Measurements from ENCODE around the gene CCNF.

CCNF gene

DNA sequence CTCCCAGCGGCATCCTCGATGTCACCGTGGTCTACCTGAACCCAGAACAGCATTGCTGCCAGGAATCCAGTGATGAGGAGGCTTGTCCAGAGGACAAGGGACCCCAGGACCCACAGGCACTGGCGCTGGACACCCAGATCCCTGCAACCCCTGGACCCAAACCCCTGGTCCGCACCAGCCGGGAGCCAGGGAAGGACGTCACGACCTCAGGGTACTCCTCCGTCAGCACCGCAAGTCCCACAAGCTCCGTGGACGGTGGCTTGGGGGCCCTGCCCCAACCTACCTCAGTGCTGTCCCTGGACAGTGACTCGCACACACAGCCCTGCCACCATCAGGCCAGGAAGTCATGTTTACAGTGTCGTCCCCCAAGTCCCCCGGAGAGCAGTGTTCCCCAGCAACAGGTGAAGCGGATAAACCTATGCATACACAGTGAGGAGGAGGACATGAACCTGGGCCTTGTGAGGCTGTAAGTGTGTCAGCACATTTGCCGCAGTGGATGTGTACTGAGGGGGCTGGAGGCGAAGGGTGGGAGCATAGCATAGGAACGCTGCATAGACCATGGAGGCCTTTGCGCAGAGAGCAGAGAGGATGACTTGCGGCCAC is 27.4 kb downstream of the CCNF start:
- no peak for DNase-seq (ENCODE audit: low read depth in 2 of 2)

DNA sequence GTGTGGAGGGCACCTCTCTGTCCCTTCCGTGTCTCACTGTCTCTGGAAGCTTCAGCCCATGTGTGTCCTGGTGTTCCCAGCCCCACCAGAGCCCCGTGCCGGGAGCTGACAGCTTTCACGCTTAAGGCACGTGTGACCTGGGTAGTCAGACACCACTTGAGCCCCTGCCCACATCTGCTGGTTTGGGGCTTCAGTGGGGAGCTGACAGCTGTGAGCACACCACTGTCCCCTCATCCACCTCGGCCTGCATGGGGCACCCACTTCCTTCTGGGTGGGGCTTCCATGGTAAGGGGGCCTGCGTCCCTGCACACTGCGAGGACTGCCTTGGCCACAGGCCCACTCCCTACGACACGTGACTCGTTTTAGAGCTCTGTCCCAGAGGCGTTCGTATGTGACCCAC is 28.0 kb downstream of the CCNF start:
- no peak for DNase-seq (ENCODE audit: low read depth in 2 of 2)

- DNase-seq (ENCODE audit: low read depth in 2 of 2), result no peak
Observed at GRCh38 chr16:2457946-2458345, 28.7 kb downstream of the CCNF start.

- DNase-seq (ENCODE audit: low read depth in 2 of 2), result no peak
Observed at GRCh38 chr16:2458887-2459646, 29.8 kb downstream of the CCNF start.

DNA sequence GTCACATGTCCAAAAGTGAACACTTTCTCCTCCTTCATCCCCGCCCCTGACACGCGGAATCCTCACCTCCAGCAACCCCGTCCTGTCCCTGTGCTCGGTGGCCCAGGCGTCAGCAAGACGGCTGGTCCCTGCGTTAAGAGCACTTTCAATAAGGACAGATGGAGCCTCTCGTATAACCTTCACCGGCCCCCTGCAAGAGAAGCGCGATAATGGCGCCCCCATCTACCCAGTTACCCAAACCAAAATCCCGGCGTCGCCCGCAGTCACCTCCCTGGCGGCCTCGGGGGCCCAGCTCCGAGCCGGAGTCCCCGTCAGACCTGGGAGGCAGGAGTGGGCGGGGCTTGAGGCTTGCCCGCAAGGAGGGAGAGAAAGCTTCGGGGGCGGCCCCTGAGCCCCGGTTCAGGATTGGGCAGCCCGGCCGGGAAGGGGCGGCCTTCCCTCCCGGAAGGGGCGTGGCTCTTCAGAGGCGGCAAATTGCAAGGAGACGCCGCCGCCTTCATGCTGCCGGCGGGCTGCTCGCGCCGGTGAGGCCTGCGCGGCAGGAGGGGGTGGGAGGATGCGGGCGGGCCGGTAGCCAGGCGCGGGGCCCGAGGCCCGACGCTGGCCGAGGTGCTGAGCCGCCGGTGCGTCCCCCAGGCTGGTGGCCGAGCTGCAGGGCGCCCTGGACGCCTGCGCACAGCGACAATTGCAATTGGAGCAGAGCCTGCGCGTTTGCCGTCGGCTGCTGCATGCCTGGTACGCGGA is 30.6 kb downstream of the CCNF start, which contains the start of gene TEDC2:
Gene TEDC2, plus strand, starts transcription at position 463 of the 744 bp plus-strand sequence. Its CDS starts 36 bp downstream, at position 499.
- peak; percentile 59 to 68 for DNase-seq (ENCODE audit: low read depth in 2 of 2)

DNA sequence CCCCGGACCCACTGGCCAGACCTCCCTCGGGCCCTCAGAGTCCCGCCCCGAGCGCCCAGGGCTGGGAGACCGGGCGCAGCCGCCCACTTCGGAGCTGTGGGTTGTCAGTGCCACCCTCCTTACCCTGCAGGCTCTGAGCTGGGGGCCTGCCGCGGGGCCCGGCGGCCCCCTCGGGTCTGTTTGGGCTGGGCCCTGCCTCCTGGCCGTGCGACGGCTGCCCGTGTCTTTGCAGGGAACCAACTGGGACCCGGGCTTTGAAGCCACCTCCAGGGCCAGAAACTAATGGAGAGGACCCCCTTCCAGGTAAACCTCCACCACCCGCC is 31.1 kb downstream of the CCNF start:
- no peak for DNase-seq (ENCODE audit: low read depth in 2 of 2)

DNA sequence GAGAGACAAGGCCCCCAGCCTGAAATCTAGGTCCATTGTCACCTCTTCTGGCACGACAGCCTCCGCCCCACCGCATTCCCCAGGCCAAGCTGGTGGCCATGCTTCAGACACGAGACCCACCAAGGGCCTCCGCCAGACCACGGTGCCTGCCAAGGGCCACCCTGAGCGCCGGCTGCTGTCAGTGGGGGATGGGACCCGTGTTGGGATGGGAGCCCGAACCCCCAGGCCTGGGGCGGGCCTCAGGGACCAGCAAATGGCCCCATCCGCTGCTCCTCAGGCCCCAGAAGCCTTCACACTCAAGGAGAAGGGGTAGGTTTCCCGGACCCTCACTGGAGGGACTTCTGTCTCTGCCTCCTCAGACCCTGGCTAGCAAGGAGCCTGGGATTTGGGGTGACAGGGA is 31.7 kb downstream of the CCNF start:
- DNase-seq (ENCODE audit: low read depth in 2 of 2), result no peak

DNA sequence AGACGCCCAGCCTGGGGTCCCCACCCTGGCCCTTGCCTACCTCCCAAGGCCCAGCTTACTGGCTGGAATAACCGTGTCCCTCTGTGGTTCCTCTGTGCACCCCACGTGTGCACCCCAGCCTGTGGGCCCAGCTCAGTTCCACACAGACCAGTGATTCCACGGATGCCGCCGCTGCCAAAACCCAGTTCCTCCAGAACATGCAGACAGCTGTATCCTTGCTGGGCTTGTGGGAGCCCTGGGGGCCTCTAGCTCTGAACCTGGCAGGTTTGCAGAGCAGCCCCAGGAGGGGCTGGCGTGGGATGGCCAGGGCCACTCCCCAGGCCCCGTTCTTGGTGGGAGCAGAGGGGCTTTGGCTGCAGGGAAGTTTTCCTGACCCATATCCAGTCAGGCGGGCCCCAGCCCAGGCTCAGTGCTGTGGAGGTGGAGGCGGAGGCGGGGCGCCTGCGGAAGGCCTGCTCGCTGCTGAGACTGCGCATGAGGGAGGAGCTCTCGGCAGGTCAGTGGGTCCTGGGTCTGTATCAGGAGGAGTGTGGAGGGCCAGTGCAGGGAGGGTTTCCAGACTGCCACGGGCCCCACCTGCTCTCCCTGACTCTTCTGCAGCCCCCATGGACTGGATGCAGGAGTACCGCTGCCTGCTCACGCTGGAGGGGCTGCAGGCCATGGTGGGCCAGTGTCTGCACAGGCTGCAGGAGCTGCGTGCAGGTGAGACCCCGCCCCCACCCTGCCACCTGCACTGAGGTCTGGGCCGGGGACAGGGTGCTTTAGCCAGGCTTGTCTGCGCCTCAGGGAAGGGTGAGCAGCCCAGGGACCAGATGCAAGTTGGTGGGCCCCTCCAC is 33.0 kb downstream of the CCNF start:
- DNase-seq (ENCODE audit: low read depth in 2 of 2), result no peak

GRCh38 chr16:2464333-2464732 is 35.1 kb downstream of the CCNF start:
- DNase-seq (ENCODE audit: low read depth in 2 of 2), result no peak

DNA sequence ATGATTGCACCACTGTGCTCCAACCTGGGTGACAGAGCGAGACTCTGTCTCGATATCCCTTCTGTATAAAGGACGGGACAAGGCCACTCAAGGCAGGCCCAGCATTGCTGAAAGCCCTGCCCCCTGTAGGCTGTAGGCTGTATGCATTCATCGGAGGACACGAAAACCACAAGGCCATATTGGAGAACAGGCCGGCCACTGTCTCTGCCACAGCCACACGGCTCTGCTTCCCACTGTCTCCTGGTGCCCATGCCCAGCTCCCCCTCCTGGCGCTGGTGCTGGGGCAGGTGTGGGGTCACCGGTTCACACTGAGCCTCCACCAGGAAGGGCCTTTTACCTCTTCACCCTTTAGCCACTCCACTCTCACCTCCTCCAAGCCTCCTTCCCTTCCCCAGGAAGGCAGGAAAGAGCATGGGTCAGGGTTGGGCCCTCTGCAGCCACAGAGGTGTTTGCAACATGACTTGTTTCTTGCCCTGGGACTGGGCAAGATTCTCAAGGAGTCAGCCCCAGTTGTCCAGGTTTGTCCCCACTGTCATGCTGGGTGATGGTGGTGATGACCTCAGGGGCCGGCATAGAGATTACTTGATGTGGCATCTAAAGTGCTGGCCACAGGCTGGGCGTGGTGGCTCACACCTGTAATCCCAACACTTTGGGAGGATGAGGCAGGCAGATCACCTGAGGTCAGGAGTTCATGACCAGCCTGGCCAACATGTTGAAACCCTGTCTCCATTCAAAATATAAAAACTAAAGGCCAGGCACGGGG is 36.6 kb downstream of the CCNF start:
- DNase-seq (ENCODE audit: low read depth in 2 of 2), result no peak

DNA sequence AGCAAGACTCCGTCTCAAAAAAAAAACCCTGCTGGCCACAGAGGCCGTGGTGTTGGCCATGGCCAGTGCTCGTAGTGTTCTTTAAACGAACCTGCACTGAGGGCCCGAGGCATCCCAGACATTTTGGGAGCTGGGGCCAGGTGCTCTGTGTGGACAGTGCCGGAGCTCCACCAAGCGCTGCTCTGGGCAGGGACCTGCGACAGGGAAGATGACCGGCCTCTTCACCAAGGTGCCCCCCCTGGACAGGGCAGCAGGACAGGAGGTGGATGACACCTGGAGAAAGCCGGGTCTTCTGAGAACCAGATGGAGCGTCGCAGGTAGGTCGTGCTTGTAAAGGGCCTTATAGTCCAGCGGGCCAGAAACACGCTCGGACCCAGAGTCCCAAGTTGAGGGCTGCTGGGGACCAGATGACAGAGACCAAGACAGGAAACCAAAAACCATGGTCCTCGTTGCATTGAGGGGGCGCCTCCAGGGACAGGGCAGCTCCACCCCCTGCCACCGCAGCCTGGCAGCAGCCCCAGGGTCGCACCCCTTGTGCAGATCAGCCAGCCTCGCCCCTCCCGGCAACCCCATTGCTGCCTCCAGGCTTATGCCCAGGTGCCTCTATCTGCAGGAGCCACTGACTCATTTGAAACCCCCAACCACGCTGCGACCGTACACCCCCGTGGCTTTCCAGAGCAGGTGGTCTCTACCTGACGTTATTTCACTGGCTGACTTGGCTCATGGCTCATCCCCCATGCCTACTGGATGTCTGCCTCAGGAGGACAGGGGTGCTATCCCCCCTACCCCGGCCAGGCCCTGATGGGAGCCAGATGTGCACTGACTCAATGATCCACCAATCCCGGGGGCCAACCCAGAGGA is 37.6 kb downstream of the CCNF start:
- DNase-seq (ENCODE audit: low read depth in 2 of 2), result no peak

- DNase-seq (ENCODE audit: low read depth in 2 of 2), result peak; percentile 36 to 37
Observed at GRCh38 chr16:2467528-2468232, 38.4 kb downstream of the CCNF start.

- DNase-seq (ENCODE audit: low read depth in 2 of 2), result no peak
Observed at GRCh38 chr16:2468233-2468724, 39.0 kb downstream of the CCNF start.

DNA sequence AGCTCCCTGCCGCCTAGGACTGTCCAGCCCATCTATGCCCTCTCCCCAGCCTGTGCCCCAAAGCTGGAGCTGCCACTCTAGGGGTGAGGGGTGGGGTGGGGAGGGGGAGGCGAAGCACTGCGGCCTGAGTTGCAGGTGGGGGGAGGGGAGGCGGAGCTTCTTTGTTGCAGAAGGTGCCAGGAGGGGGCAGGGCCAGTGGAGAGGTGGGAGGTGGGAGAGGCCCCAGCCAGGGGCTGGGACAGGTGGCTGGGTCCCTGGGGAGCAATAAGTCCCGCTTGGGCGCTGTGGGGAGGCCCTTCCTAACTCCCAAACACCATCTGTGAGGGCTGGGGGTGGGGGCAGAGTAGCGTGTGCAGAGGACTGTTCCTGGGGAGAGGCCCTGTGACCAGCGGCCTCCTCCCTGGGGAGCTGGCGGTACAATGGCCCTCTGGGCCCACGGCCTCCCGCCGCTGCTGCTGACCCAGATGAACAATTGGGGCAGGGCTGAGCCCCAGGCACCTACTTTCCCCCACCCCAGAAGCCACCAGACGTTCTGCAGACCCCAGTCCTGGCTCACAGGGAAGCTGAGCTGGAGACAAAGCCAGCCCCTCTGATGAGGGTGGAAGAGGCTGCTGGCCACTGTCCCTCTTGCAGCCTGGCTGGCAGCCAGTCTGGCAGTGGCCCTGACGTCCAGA is 39.6 kb downstream of the CCNF start:
- no peak for DNase-seq (ENCODE audit: low read depth in 2 of 2)

GRCh38 chr16:2469399-2470233 is 40.4 kb downstream of the CCNF start:
- no peak for DNase-seq (ENCODE audit: low read depth in 2 of 2)

- no peak for DNase-seq (ENCODE audit: low read depth in 2 of 2)
Observed at GRCh38 chr16:2470234-2470601, 41.0 kb downstream of the CCNF start.

- no peak for DNase-seq (ENCODE audit: low read depth in 2 of 2)
Observed at GRCh38 chr16:2470603-2471015, 41.4 kb downstream of the CCNF start.

DNA sequence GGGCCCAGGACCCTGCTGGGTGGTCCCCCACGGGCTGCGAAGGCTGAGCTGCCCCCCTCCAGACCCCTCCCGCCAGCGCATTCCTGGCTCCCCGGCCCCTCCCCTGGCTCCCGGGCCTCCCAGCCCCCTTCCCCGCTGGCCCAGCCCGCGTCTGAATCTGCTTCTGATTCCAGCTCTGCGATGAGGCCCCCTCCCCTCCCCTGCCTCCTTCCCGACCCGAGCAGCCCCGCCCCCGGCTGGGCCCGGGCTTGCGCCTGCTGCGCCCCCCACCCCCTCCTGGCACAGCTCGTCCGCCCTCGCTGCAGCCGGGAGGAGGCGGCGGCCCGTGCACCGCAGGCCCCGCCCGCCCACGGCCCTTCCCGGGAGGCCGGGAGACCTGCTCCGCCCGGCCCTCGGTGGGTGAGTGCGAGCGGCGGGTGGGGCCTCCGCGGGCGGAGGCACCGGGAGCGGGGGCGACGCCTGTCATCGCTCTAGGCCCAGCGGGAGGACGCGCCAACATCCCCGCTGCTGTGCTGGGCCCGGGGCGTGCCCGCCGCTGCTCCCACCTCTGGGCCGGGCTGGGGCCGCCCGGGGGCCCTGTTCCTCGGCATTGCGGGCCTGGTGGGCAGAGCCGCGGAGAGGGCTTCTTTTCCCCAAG is 41.9 kb downstream of the CCNF start, which contains the start of gene NTN3:
Gene NTN3, plus strand, starts transcription at position 282 of the 637 bp plus-strand sequence. CDS start 405 bp downstream, outside the sequence.
- no peak for DNase-seq (ENCODE audit: low read depth in 2 of 2)

Measured in fibroblast of skin of left biceps (primary cell).